GM23338 (cell line): ENCODE measurements around the gene C1QBP. TPM values are rescaled to one million over a fixed set of nuclear protein-coding genes. Genes with fewer than 3 reads are reported as not detected.

Source experiments
- ATAC-seq: fragments of 200-7000 bp; cut with Tn5 transposase; 3 replicates; pipeline ENCODE4 v1.9.1; 2020
- DNase-seq: peaks from one replicate; pipeline ENCODE4 v3.0.0-alpha.2; 2015; ENCODE audit warnings: low spot score
- H2AFZ ChIP-seq: fragments of 200-600 bp; sonication (generic); 2 replicates; pipeline ENCODE4 v1.8.0; 2016; ENCODE audit warnings: antibody characterized with exemption, mild to moderate bottlenecking, moderate library complexity
- H3F3A ChIP-seq: fragments of 200-600 bp; sonication (generic); replicated peaks from 2 replicates; pipeline ENCODE4 v1.8.0; 2017; ENCODE audit warnings: antibody characterized with exemption, mixed run types, low read depth
- H3K27ac ChIP-seq: fragments of 200-600 bp; sonication (generic); 2 replicates; pipeline ENCODE4 v1.6.1; 2016; ENCODE audit warnings: low read depth
- H3K27me3 ChIP-seq: fragments of 200-600 bp; sonication (generic); 2 replicates; pipeline ENCODE4 v1.8.0; 2016; ENCODE audit warnings: mild to moderate bottlenecking, mixed run types, moderate library complexity; ENCODE audit not compliant: insufficient read depth
- H3K36me3 ChIP-seq: fragments of 200-600 bp; sonication (generic); 2 replicates; pipeline ENCODE4 v1.8.0; 2016; ENCODE audit warnings: mild to moderate bottlenecking; ENCODE audit not compliant: insufficient read depth
- H3K4me1 ChIP-seq: fragments of 200-600 bp; sonication (generic); 2 replicates; pipeline ENCODE4 v1.8.0; 2016; ENCODE audit warnings: mild to moderate bottlenecking, moderate library complexity; ENCODE audit not compliant: insufficient read depth
- H3K4me2 ChIP-seq: fragments of 200-600 bp; sonication (generic); 2 replicates; pipeline ENCODE4 v1.7.1; 2017; ENCODE audit warnings: mixed run types
- H3K4me3 ChIP-seq: fragments of 200-600 bp; sonication (generic); 2 replicates; pipeline ENCODE4 v1.6.1; 2016; ENCODE audit warnings: mixed run types
- H3K79me2 ChIP-seq: fragments of 200-600 bp; sonication (generic); replicated peaks from 2 replicates; pipeline ENCODE4 v1.8.0; 2017; ENCODE audit warnings: mild to moderate bottlenecking; ENCODE audit not compliant: insufficient read depth
- H3K9me2 ChIP-seq: fragments of 200-600 bp; sonication (generic); 2 replicates; pipeline ENCODE4 v1.8.0; 2017; ENCODE audit not compliant: insufficient read depth
- H4K20me1 ChIP-seq: fragments of 200-600 bp; sonication (generic); replicated peaks from 2 replicates; pipeline ENCODE4 v1.8.0; 2017; ENCODE audit warnings: mild to moderate bottlenecking; ENCODE audit not compliant: insufficient read depth
- H3K27ac Mint-ChIP-seq: 2 replicates; pipeline ENCODE4 v1.8.0; 2020; ENCODE audit warnings: inconsistent platforms, mild to moderate bottlenecking, moderate library complexity, mixed read lengths
- H3K27me3 Mint-ChIP-seq: 3 replicates; pipeline ENCODE4 v1.8.0; 2022; ENCODE audit warnings: low read depth, mild to moderate bottlenecking, moderate library complexity, mixed read lengths, inconsistent platforms; ENCODE audit not compliant: insufficient read depth, poor library complexity
- H3K36me3 Mint-ChIP-seq: 3 replicates; pipeline ENCODE4 v1.8.0; 2021; ENCODE audit warnings: low read depth, mild to moderate bottlenecking, inconsistent platforms, moderate library complexity, mixed read lengths
- H3K4me1 Mint-ChIP-seq: 3 replicates; pipeline ENCODE4 v1.8.0; 2020; ENCODE audit warnings: mild to moderate bottlenecking, inconsistent platforms, mixed read lengths
- H3K4me3 Mint-ChIP-seq: 3 replicates; pipeline ENCODE4 v1.8.0; 2021; ENCODE audit warnings: moderate library complexity, mild to moderate bottlenecking, inconsistent platforms, mixed read lengths
- H3K9me3 Mint-ChIP-seq: 3 replicates; pipeline ENCODE4 v1.8.0; 2020; ENCODE audit warnings: moderate library complexity, mild to moderate bottlenecking, inconsistent platforms, mixed read lengths
- CREB1 ChIP-seq: fragments of 250-450 bp; sonication (Bioruptor Pico); IDR thresholded peaks from 2 replicates; pipeline ENCODE4 v1.5.0; 2020; ENCODE audit warnings: low read depth, mild to moderate bottlenecking, moderate library complexity
- ETS1 ChIP-seq: IDR thresholded peaks from 2 replicates; pipeline ENCODE4 v1.6.1; 2016; ENCODE audit warnings: antibody characterized with exemption
- EZH2 ChIP-seq: fragments of 200-600 bp; sonication (generic); IDR thresholded peaks from one replicate; pipeline ENCODE4 v1.8.0; 2017; ENCODE audit warnings: antibody characterized with exemption, mild to moderate bottlenecking, low read depth; ENCODE audit not compliant: unreplicated experiment
- EZH2phosphoT487 ChIP-seq: fragments of 200-600 bp; sonication (generic); IDR thresholded peaks from one replicate; pipeline ENCODE4 v1.8.1; 2018; ENCODE audit warnings: antibody characterized with exemption; ENCODE audit not compliant: unreplicated experiment
- ZNF331 ChIP-seq: fragments of 250-450 bp; sonication (Bioruptor Pico); IDR thresholded peaks from 2 replicates; pipeline ENCODE4 v1.5.0; 2020; ENCODE audit warnings: low read depth, mild to moderate bottlenecking, moderate library complexity
- ZNF462 ChIP-seq: fragments of 250-450 bp; sonication (Bioruptor Pico); IDR thresholded peaks from 2 replicates; pipeline ENCODE4 v1.5.0; 2020; ENCODE audit warnings: mild to moderate bottlenecking, moderate library complexity
- polyA plus RNA-seq: library from polyadenylated mRNA; unstranded; fragments of >200 nt; fragmentation: Nextera tagmentation; extraction: Ambion mirVana; gene quantifications from 2 replicates; pipeline ENCODE4 v1.2.1, GENCODE V29; 2016
- total RNA-seq: library from RNA; depleted of rRNA; stranded (reverse); fragments of >200 nt; shearing (Covaris generic); gene quantifications from 2 replicates; pipeline ENCODE4 v1.2.3, GENCODE V29; 2014

The C1QBP gene
- total and polyA plus RNA-seq, 2 experiments from 2014 or later = 478 to 704 TPM

DNA sequence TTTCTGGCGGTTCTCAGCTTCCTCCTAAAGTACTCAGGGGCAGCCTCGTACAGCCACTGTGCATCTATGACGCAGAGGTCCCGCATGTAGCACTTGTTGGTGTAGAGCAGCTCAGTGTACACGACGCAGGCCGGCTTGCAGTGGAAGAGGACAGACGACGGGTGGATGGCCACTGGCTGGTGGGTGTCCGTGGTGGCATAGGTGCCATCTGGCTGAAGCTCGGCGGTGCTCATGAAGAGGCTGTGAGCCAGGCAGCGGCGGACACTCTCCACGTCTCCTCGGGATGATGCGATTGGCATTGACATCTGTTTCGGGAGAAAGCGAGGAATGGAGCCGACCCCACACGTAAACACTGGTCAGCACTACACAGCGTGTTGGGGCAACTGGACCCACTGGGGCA lies 5.3 kb upstream of the C1QBP start (continued):
- TF ChIP-seq ZNF462 (CRISPR knock-in tag) (no peak), EZH2 (no peak), CREB1 (CRISPR knock-in tag) (no peak), EZH2phosphoT487 (no peak)

GRCh38 chr17:5443728-5444127 lies 4.8 kb upstream of the C1QBP start:
- peaks cover 10% of the 10 kb centered on the region for H3K79me2 ChIP-seq
- peaks cover 19% of the 10 kb centered on the region; the same call in 1 of the 2 replicates for H3F3A ChIP-seq
- peaks cover 7% of the 10 kb centered on the region; the same call in 1 of the 2 replicates for H3K4me1 ChIP-seq
- peaks cover 35% of the 10 kb centered on the region for H3K36me3 ChIP-seq
- Mint-ChIP-seq H3K9me3 (no peaks in the 10 kb centered on the region; the same call in 2 of the 3 replicates), H3K36me3 (peaks cover 61% of the 10 kb centered on the region), H3K27ac (no peak overlapping the region), H3K27me3 (peaks cover 1% of the 10 kb centered on the region), H3K4me1 (peaks cover 9% of the 10 kb centered on the region; the same call in 2 of the 3 replicates), H3K4me3 (no peak overlapping the region)
- no peak for ATAC-seq
- no peak overlapping the region for H3K4me2 ChIP-seq
- H4K20me1 ChIP-seq = peaks cover 21% of the 10 kb centered on the region
- TF ChIP-seq ZNF462 (CRISPR knock-in tag) (no peak), ZNF331 (CRISPR knock-in tag) (no peak), ETS1 (no peak)
- no peak for DNase-seq
- H3K4me3 ChIP-seq = no peak overlapping the region
- no peak overlapping the region for H2AFZ ChIP-seq
- no peaks in the 10 kb centered on the region for H3K27me3 ChIP-seq
- no peaks in the 10 kb centered on the region for H3K9me2 ChIP-seq
- no peak overlapping the region for H3K27ac ChIP-seq
